IMR-90 (cell line): Measurements from ENCODE around the gene BTN2A1. TPM values are rescaled to one million over a fixed set of nuclear protein-coding genes. Genes with fewer than 3 reads are reported as not detected.

ENCODE experiments used
- ATAC-seq: fragments of 200-7000 bp; cut with Tn5 transposase; 2 replicates; pipeline ENCODE4 v1.9.1; 2020; ENCODE audit warnings: low read depth, mild to moderate bottlenecking, moderate library complexity
- BruUV-seq: library from RNA; stranded (reverse); fragments of 400-500 nt; replicated peaks from 2 replicates; lab custom pipeline; 2021; lab: Mats Ljungman, UMichigan
- CTCF ChIA-PET: fragments of 300-600 bp; formaldehyde crosslinking; extraction: SDS; loops from one replicate; lab custom pipeline; 2021; ENCODE audit warnings: antibody characterized with exemption; lab: Yijun Ruan, JAX
- POLR2A ChIA-PET: fragments of 300-600 bp; sonication (Branson Sonifier 250); formaldehyde crosslinking; loops from one replicate; lab custom pipeline; 2022; ENCODE audit warnings: antibody characterized with exemption; ENCODE audit not compliant: unreplicated experiment; lab: Charles Lee
- DNase-seq: peaks from one replicate; pipeline ENCODE4 v3.0.0; 2013
- H2AFZ ChIP-seq: replicated peaks from 2 replicates; pipeline ENCODE3; 2013; ENCODE audit warnings: low read length, mild to moderate bottlenecking; ENCODE audit not compliant: poor library complexity
- H2AK5ac ChIP-seq: 2 replicates; pipeline ENCODE4 v1.6.1; 2013; ENCODE audit warnings: low read depth, low read length, inconsistent platforms
- H2AK9ac ChIP-seq: replicated peaks from 2 replicates; pipeline ENCODE3; 2013; ENCODE audit warnings: mild to moderate bottlenecking, low read depth, low read length, moderate library complexity; ENCODE audit not compliant: poor library complexity
- H2BK120ac ChIP-seq: 2 replicates; pipeline ENCODE4 v1.6.1; 2013; ENCODE audit warnings: low read depth, low read length, inconsistent platforms
- H2BK15ac ChIP-seq: 3 replicates; pipeline ENCODE4 v1.6.1; 2013; ENCODE audit warnings: low read depth, low read length, inconsistent platforms
- H2BK20ac ChIP-seq: 2 replicates; pipeline ENCODE4 v1.6.1; 2013; ENCODE audit warnings: low read depth, mild to moderate bottlenecking, inconsistent platforms, low read length, moderate library complexity
- H2BK5ac ChIP-seq: 2 replicates; pipeline ENCODE4 v1.6.1; 2013; ENCODE audit warnings: mild to moderate bottlenecking, low read depth, low read length, inconsistent platforms; ENCODE audit not compliant: poor library complexity, severe bottlenecking
- H3K14ac ChIP-seq: replicated peaks from 2 replicates; pipeline ENCODE4 v1.6.1; 2013; ENCODE audit warnings: low read depth, low read length, inconsistent platforms
- H3K18ac ChIP-seq: 2 replicates; pipeline ENCODE4 v1.6.1; 2013; ENCODE audit warnings: low read depth, low read length, control low read depth
- H3K23ac ChIP-seq: 2 replicates; pipeline ENCODE4 v1.6.1; 2013; ENCODE audit warnings: low read depth, low read length, inconsistent platforms
- H3K27ac ChIP-seq: 2 replicates; pipeline ENCODE4 v1.5.1; 2013; ENCODE audit warnings: mild to moderate bottlenecking, control low read depth, low read length; ENCODE audit not compliant: insufficient read depth
- H3K27me3 ChIP-seq: 2 replicates; pipeline ENCODE4 v1.6.1; 2013; ENCODE audit warnings: low read length; ENCODE audit not compliant: control insufficient read depth, insufficient read depth
- H3K36me3 ChIP-seq: 2 replicates; pipeline ENCODE4 v1.6.1; 2013; ENCODE audit warnings: low read length, mixed read lengths; ENCODE audit not compliant: control insufficient read depth, insufficient read depth
- H3K4ac ChIP-seq: 2 replicates; pipeline ENCODE4 v1.6.1; 2013; ENCODE audit warnings: low read depth, low read length, inconsistent platforms
- H3K4me1 ChIP-seq: 2 replicates; pipeline ENCODE4 v1.6.1; 2013; ENCODE audit warnings: low read length, mixed read lengths; ENCODE audit not compliant: control insufficient read depth, insufficient read depth
- H3K4me2 ChIP-seq: 2 replicates; pipeline ENCODE4 v1.6.1; 2013; ENCODE audit warnings: low read depth, mild to moderate bottlenecking, control low read depth, low read length, moderate library complexity
- H3K4me3 ChIP-seq: 2 replicates; pipeline ENCODE4 v1.5.1; 2013; ENCODE audit warnings: low read depth, mild to moderate bottlenecking, control low read depth, low read length, moderate library complexity; ENCODE audit not compliant: insufficient read depth
- H3K56ac ChIP-seq: 2 replicates; pipeline ENCODE4 v1.6.1; 2013; ENCODE audit warnings: low read length, inconsistent platforms; ENCODE audit not compliant: insufficient read depth; ENCODE audit errors: extremely low read depth
- H3K79me1 ChIP-seq, 2 experiments: 2 replicates each; pipeline ENCODE4 v1.6.1; 2013; ENCODE audit warnings: low read length in 2 of 2, inconsistent platforms in 1 of 2, low read depth in 1 of 2
- H3K9ac ChIP-seq: 2 replicates; pipeline ENCODE4 v1.6.1; 2013; ENCODE audit warnings: low read depth, low read length, control low read depth
- H3K9me1 ChIP-seq: 2 replicates; pipeline ENCODE4 v1.6.1; 2013; ENCODE audit warnings: low read length, inconsistent platforms; ENCODE audit not compliant: insufficient read depth
- H3K9me3 ChIP-seq: 2 replicates; pipeline ENCODE4 v1.6.1; 2013; ENCODE audit warnings: low read length; ENCODE audit not compliant: control insufficient read depth, insufficient read depth
- H4K20me1 ChIP-seq: 2 replicates; pipeline ENCODE4 v1.6.1; 2013; ENCODE audit warnings: low read length, inconsistent platforms; ENCODE audit not compliant: insufficient read depth
- H4K5ac ChIP-seq: 2 replicates; pipeline ENCODE4 v1.6.1; 2013; ENCODE audit warnings: mild to moderate bottlenecking, low read depth, low read length, control low read depth
- H4K8ac ChIP-seq, 2 experiments: 2 replicates each; pipeline ENCODE4 v1.6.1; 2013; ENCODE audit warnings: low read depth in 2 of 2, low read length in 2 of 2, control low read depth in 1 of 2, inconsistent platforms in 1 of 2
- H4K91ac ChIP-seq: 2 replicates; pipeline ENCODE4 v1.6.1; 2013; ENCODE audit warnings: low read depth, low read length, inconsistent platforms; ENCODE audit not compliant: insufficient read depth
- CHD1 ChIP-seq: IDR thresholded peaks from 2 replicates; pipeline ENCODE4 v1.6.1; 2012; ENCODE audit warnings: low read depth, low read length, improper control_type of control experiment
- CTCF ChIP-seq: conservative IDR thresholded peaks from 2 replicates; pipeline ENCODE4 v1.5.1; 2012; ENCODE audit warnings: mild to moderate bottlenecking, low read depth, low read length, improper control_type of control experiment
- FOS ChIP-seq: fragments of 150-350 bp; IDR thresholded peaks from 2 replicates; pipeline ENCODE4 v1.6.1; 2016; ENCODE audit warnings: low read depth, low read length
- MAFK ChIP-seq: IDR thresholded peaks from 2 replicates; pipeline ENCODE4 v1.6.1; 2012; ENCODE audit warnings: low read depth, low read length, improper control_type of control experiment
- MXI1 ChIP-seq: IDR thresholded peaks from 2 replicates; pipeline ENCODE4 v1.6.1; 2012; ENCODE audit warnings: low read depth, mild to moderate bottlenecking, low read length, moderate library complexity, borderline replicate concordance
- RAD21 ChIP-seq: IDR thresholded peaks from 2 replicates; pipeline ENCODE4 v1.6.1; 2012; ENCODE audit warnings: low read length, improper control_type of control experiment
- SMC3 ChIP-seq: fragments of 150-350 bp; IDR thresholded peaks from 2 replicates; pipeline ENCODE4 v1.6.1; 2016; ENCODE audit warnings: low read depth, mild to moderate bottlenecking, antibody characterized with exemption, low read length, moderate library complexity
- WGBS, 2 experiments: methylation state at CpG; one replicate each; pipeline versions ENCODE4 v1.1.5 to v1.1.7; 2013; ENCODE audit warnings: missing lambda C conversion rate in 2 of 2; ENCODE audit not compliant: insufficient read length in 1 of 2; ENCODE audit errors: extremely low coverage in 2 of 2; 5-methylcytosine and 5-hydroxymethylcytosine counted together
- dilution Hi-C: fragments of 300-500 bp; cut with HindIII; formaldehyde crosslinking; loops from one replicate; pipeline ENCODE4 v1.14.3; 2018; ENCODE audit warnings: low sequenced_read_pairs; ENCODE audit not compliant: unreplicated experiment
- in situ Hi-C: fragments of 300-500 bp; cut with MboI; formaldehyde crosslinking; loops from 3 replicates; pipeline ENCODE4 v1.14.3; 2019; ENCODE audit warnings: low sequenced_read_pairs, inconsistent platforms, mixed read lengths
- intact Hi-C: fragments of 100-400 bp; cut with micrococcal nuclease; formaldehyde crosslinking; loops from 2 replicates; pipeline ENCODE4 v1.10.0; 2022
- polyA plus RNA-seq, 3 experiments: library from polyadenylated mRNA; depleted of rRNA; stranded (reverse); fragments of >200 nt; gene quantifications; 2 replicates each; pipeline ENCODE4 v1.2.3, GENCODE V29; 2012; ENCODE audit warnings: low replicate concordance in 1 of 3
- total RNA-seq: library from RNA; depleted of rRNA; stranded (reverse); fragments of >200 nt; gene quantifications from 2 replicates; pipeline ENCODE4 v1.2.3, GENCODE V29; 2012

BTN2A1 gene
- total and polyA plus RNA-seq, 2 of the 4 experiments (the other 2 are of a cell fraction): 13.6 to 40.2 TPM

DNA sequence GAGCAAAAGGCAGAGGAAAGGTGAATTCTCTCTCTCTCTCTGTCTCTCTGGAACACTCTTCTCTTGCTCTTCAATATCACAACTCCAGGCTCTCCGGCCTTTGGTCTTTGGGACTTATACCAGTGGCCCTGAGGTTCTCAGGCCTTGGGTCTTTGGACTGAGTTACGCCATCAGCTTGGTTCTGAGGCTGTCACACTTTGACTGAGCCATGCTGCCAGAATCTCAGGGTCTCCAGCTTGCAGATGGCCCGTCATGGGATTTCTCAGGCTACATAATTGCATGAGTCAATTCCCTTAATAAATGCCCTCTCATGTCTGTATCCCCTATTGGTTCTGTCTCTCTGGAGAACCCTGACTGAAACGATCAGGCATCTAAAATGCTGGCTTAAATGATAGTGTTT is 12.9 kb downstream of the BTN2A1 start:
- Histone ChIP-seq H4K8ac (no peak overlapping the region), H3K4me3 (no peak overlapping the region), H3K14ac (peak overlapping the region; percentile 13; the same call in 1 of the 2 replicates), H2AK5ac (no peak overlapping the region), H4K20me1 (no peaks in the 10 kb centered on the region), H3K27ac (peak overlapping the region; percentile 34; the same call in 1 of the 2 replicates), H3K56ac (no peak overlapping the region; the same call in 1 of the 2 replicates), H2BK15ac (no peak overlapping the region), H2BK20ac (0 out of 2 replicates have a peak overlapping the region, but pooled peaks have one; percentile 3), H4K91ac (peak overlapping the region; percentile 32), H4K5ac (no peak overlapping the region), H3K23ac (no peak overlapping the region), H3K9me3 (no peaks in the 10 kb centered on the region; the same call in 1 of the 2 replicates), H3K9me1 (peaks cover 17% of the 10 kb centered on the region), H2AFZ (no peak overlapping the region), H3K36me3 (peaks cover 31% of the 10 kb centered on the region), H3K79me1 (peaks cover 7 to 38% of the 10 kb centered on the region in 2 experiments), H2AK9ac (no peak overlapping the region), H3K9ac (no peak overlapping the region), H3K27me3 (no peaks in the 10 kb centered on the region), H3K4ac (no peak overlapping the region; the same call in 1 of the 2 replicates), H2BK120ac (no peak overlapping the region; the same call in 1 of the 2 replicates), H3K18ac (no peak overlapping the region), H2BK5ac (peak overlapping the region; percentile 7), H3K4me1 (peaks cover 18% of the 10 kb centered on the region), H3K4me2 (no peak overlapping the region)
- POLR2A ChIA-PET: no interaction called here
- intact Hi-C loops: loop anchor here (5.0 kb wide), 1 partner anchor 52 kb away; no protein-coding TSS in a partner anchor
- CTCF ChIA-PET: no interaction called here
- dilution Hi-C loops: no loop called here
- in situ Hi-C loops: no loop called here
- no peak for DNase-seq
- 100% methylated on average over 1 of the region's 4 CpGs; no CpG with 5 or more reads in 1 of the 2 experiments for WGBS, 2 experiments
- no peak for TF ChIP-seq MXI1
- TF ChIP-seq CHD1: no peak
- no peak for TF ChIP-seq RAD21
- no peak for TF ChIP-seq CTCF
- no peak for TF ChIP-seq SMC3
- TF ChIP-seq FOS: no peak
- no peak for TF ChIP-seq MAFK
- no TSS peak for BruUV-seq
- no peak for ATAC-seq
